HCT116 (cell line): Measurements from ENCODE around the gene PTGR3.

Experiments used
- EZH2 ChIP-seq: fragments of 200-600 bp; sonication (generic); IDR thresholded peaks from 2 replicates; pipeline ENCODE4 v1.6.1; 2017; ENCODE audit warnings: antibody characterized with exemption, mixed run types
- EZH2phosphoT487 ChIP-seq: fragments of 200-600 bp; IDR thresholded peaks from 2 replicates; pipeline ENCODE4 v1.6.1; 2018; ENCODE audit warnings: antibody characterized with exemption, borderline replicate concordance
- POLR2A ChIP-seq: IDR thresholded peaks from 2 replicates; pipeline ENCODE4 v1.7.0; 2011; ENCODE audit warnings: borderline replicate concordance; ENCODE audit not compliant: insufficient read depth, insufficient read length; ENCODE audit errors: extremely low read depth
- POLR2AphosphoS5 ChIP-seq: IDR thresholded peaks from 2 replicates; pipeline ENCODE4 v1.6.1; 2011; ENCODE audit warnings: mild to moderate bottlenecking, low read depth, low read length, moderate library complexity
- SRF ChIP-seq: IDR thresholded peaks from 2 replicates; pipeline ENCODE4 v1.6.1; 2012; ENCODE audit warnings: low read depth
- YY1 ChIP-seq: IDR thresholded peaks from 2 replicates; pipeline ENCODE4 v1.6.1; 2011; ENCODE audit warnings: low read length, low read depth, moderate library complexity, mild to moderate bottlenecking; ENCODE audit not compliant: insufficient replicate concordance; ENCODE audit errors: extremely low read depth
- ZNF274 ChIP-seq: fragments of 200-500 bp; sonication (Bioruptor generic); IDR thresholded peaks from 2 replicates; pipeline ENCODE4 v1.6.1; 2014; ENCODE audit warnings: mild to moderate bottlenecking, low read depth, low read length, inconsistent platforms
- TF ChIP-seq, protein P1 (sequence below): IDR thresholded peaks from 2 replicates; pipeline ENCODE4 v1.6.1; 2011; ENCODE audit warnings: mild to moderate bottlenecking, low read length, moderate library complexity; ENCODE audit not compliant: insufficient replicate concordance; ENCODE audit errors: extremely low read depth
- TF ChIP-seq, protein P2 (sequence below), 3 experiments: fragments of 200-600 bp in 1 of 3; sonication (generic) in 1 of 3; IDR thresholded peaks in 2 of 3; conservative IDR thresholded peaks in 1 of 3; 2 replicates each; pipeline ENCODE4 v1.5.1; 2012 to 2017; ENCODE audit warnings: low read depth in 2 of 3, low read length in 2 of 3, antibody characterized with exemption in 1 of 3, borderline replicate concordance in 1 of 3, control low read depth in 1 of 3, mild to moderate bottlenecking in 1 of 3, mixed read lengths in 1 of 3, mixed run types in 1 of 3, moderate library complexity in 1 of 3; ENCODE audit not compliant: insufficient read depth in 1 of 3
- TF ChIP-seq, protein P3 (sequence below): IDR thresholded peaks from 2 replicates; pipeline ENCODE4 v1.6.1; 2012; ENCODE audit warnings: low read depth
- TF ChIP-seq, protein P4 (sequence below): IDR thresholded peaks from 2 replicates; pipeline ENCODE4 v1.6.1; 2012

DNA sequence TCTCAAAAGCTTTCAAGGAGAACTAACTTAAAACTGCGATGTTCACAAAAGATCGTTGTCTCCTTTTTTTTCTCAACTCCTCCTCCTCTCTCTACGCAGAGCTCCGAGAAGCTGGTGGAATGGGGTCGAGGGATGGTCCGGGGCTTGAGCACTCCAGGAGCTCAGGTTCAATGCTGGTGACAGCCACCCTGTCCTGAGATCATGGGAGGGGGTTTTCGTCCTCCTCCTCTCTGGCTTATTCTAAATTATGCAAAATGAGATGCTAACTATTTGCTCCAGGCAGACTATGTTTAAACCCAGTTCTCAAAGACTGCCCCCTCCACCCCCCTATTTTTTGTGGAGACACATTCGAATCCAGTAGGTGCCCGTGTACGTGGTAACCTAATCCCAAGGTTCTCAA is 13.5 kb upstream of the PTGR3 start:
- TF ChIP-seq SRF = no peak
- no peak for TF ChIP-seq POLR2AphosphoS5
- no peak for TF ChIP-seq EZH2phosphoT487
- TF ChIP-seq, protein P1, sequence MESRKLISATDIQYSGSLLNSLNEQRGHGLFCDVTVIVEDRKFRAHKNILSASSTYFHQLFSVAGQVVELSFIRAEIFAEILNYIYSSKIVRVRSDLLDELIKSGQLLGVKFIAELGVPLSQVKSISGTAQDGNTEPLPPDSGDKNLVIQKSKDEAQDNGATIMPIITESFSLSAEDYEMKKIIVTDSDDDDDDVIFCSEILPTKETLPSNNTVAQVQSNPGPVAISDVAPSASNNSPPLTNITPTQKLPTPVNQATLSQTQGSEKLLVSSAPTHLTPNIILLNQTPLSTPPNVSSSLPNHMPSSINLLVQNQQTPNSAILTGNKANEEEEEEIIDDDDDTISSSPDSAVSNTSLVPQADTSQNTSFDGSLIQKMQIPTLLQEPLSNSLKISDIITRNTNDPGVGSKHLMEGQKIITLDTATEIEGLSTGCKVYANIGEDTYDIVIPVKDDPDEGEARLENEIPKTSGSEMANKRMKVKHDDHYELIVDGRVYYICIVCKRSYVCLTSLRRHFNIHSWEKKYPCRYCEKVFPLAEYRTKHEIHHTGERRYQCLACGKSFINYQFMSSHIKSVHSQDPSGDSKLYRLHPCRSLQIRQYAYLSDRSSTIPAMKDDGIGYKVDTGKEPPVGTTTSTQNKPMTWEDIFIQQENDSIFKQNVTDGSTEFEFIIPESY = no peak
- TF ChIP-seq, protein P2, sequence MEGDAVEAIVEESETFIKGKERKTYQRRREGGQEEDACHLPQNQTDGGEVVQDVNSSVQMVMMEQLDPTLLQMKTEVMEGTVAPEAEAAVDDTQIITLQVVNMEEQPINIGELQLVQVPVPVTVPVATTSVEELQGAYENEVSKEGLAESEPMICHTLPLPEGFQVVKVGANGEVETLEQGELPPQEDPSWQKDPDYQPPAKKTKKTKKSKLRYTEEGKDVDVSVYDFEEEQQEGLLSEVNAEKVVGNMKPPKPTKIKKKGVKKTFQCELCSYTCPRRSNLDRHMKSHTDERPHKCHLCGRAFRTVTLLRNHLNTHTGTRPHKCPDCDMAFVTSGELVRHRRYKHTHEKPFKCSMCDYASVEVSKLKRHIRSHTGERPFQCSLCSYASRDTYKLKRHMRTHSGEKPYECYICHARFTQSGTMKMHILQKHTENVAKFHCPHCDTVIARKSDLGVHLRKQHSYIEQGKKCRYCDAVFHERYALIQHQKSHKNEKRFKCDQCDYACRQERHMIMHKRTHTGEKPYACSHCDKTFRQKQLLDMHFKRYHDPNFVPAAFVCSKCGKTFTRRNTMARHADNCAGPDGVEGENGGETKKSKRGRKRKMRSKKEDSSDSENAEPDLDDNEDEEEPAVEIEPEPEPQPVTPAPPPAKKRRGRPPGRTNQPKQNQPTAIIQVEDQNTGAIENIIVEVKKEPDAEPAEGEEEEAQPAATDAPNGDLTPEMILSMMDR (IDR thresholded peaks at IDR 0.05 in 2 of 3, conservative IDR thresholded peaks at IDR 0.05 in 1 of 3; ENCODE audit: borderline replicate concordance in 1 of 3, insufficient read depth in 1 of 3, low read depth in 2 of 3, low read length in 2 of 3) = no peak
- TF ChIP-seq POLR2A = no peak
- TF ChIP-seq EZH2 = no peak
- TF ChIP-seq, protein P3, sequence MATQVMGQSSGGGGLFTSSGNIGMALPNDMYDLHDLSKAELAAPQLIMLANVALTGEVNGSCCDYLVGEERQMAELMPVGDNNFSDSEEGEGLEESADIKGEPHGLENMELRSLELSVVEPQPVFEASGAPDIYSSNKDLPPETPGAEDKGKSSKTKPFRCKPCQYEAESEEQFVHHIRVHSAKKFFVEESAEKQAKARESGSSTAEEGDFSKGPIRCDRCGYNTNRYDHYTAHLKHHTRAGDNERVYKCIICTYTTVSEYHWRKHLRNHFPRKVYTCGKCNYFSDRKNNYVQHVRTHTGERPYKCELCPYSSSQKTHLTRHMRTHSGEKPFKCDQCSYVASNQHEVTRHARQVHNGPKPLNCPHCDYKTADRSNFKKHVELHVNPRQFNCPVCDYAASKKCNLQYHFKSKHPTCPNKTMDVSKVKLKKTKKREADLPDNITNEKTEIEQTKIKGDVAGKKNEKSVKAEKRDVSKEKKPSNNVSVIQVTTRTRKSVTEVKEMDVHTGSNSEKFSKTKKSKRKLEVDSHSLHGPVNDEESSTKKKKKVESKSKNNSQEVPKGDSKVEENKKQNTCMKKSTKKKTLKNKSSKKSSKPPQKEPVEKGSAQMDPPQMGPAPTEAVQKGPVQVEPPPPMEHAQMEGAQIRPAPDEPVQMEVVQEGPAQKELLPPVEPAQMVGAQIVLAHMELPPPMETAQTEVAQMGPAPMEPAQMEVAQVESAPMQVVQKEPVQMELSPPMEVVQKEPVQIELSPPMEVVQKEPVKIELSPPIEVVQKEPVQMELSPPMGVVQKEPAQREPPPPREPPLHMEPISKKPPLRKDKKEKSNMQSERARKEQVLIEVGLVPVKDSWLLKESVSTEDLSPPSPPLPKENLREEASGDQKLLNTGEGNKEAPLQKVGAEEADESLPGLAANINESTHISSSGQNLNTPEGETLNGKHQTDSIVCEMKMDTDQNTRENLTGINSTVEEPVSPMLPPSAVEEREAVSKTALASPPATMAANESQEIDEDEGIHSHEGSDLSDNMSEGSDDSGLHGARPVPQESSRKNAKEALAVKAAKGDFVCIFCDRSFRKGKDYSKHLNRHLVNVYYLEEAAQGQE = no peak
- TF ChIP-seq ZNF274 = no peak
- no peak for TF ChIP-seq YY1
- TF ChIP-seq, protein P4, sequence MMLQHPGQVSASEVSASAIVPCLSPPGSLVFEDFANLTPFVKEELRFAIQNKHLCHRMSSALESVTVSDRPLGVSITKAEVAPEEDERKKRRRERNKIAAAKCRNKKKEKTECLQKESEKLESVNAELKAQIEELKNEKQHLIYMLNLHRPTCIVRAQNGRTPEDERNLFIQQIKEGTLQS = no peak
